Measurements from ENCODE around the gene RELB.
A peak's percentile ranks its signal among the peaks of the same experiment; 100 is the strongest.

The RELB gene

GRCh38 chr19:45040059-45040771 is 39.0 kb downstream of the RELB start:
- Histone ChIP-seq H3K4me3 (replicated peaks; ENCODE audit: low read depth, low read length) (peak overlapping the region; percentile 98), H3K27me3 (replicated peaks; ENCODE audit: control insufficient read depth, insufficient read depth, low read length) (no peaks in the 10 kb centered on the region), H3K36me3 (ENCODE audit: control insufficient read depth, insufficient read depth, low read length) (peaks cover 27% of the 10 kb centered on the region)
- no peak for DNase-seq (ENCODE audit: extremely low read depth, insufficient read length)
- TF ChIP-seq, protein P1, sequence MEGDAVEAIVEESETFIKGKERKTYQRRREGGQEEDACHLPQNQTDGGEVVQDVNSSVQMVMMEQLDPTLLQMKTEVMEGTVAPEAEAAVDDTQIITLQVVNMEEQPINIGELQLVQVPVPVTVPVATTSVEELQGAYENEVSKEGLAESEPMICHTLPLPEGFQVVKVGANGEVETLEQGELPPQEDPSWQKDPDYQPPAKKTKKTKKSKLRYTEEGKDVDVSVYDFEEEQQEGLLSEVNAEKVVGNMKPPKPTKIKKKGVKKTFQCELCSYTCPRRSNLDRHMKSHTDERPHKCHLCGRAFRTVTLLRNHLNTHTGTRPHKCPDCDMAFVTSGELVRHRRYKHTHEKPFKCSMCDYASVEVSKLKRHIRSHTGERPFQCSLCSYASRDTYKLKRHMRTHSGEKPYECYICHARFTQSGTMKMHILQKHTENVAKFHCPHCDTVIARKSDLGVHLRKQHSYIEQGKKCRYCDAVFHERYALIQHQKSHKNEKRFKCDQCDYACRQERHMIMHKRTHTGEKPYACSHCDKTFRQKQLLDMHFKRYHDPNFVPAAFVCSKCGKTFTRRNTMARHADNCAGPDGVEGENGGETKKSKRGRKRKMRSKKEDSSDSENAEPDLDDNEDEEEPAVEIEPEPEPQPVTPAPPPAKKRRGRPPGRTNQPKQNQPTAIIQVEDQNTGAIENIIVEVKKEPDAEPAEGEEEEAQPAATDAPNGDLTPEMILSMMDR (IDR thresholded peaks at IDR 0.05; ENCODE audit: insufficient read depth, low read length, poor library complexity, severe bottlenecking): no peak

DNA sequence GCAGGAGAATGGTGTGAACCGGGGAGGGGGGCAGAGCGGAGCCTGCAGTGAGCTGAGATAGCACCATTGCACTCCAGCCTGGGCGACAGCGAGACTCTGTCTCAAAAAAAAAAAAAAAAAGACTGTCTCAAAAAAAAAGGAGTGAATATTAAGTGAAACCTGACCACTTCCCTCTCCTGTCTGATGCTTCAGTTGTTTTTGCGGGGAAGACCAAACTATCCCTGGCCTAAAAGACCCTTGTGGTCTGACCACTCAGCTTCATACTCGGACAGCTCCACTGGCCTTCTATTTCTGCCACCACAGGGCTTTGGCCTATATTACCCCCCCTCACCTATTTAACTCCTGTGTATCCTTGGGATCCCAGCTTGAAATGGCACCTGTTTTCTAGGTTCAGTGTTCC is 39.9 kb downstream of the RELB start:
- DNase-seq (ENCODE audit: extremely low read depth, insufficient read length): no peak
- no peaks in the 10 kb centered on the region for H3K27me3 ChIP-seq (replicated peaks; ENCODE audit: control insufficient read depth, insufficient read depth, low read length)
- peaks cover 32% of the 10 kb centered on the region for H3K36me3 ChIP-seq (ENCODE audit: control insufficient read depth, insufficient read depth, low read length)
- no peak overlapping the region for H3K4me3 ChIP-seq (replicated peaks; ENCODE audit: low read depth, low read length)
- TF ChIP-seq, protein P1 (IDR thresholded peaks at IDR 0.05; ENCODE audit: insufficient read depth, low read length, poor library complexity, severe bottlenecking): no peak

DNA sequence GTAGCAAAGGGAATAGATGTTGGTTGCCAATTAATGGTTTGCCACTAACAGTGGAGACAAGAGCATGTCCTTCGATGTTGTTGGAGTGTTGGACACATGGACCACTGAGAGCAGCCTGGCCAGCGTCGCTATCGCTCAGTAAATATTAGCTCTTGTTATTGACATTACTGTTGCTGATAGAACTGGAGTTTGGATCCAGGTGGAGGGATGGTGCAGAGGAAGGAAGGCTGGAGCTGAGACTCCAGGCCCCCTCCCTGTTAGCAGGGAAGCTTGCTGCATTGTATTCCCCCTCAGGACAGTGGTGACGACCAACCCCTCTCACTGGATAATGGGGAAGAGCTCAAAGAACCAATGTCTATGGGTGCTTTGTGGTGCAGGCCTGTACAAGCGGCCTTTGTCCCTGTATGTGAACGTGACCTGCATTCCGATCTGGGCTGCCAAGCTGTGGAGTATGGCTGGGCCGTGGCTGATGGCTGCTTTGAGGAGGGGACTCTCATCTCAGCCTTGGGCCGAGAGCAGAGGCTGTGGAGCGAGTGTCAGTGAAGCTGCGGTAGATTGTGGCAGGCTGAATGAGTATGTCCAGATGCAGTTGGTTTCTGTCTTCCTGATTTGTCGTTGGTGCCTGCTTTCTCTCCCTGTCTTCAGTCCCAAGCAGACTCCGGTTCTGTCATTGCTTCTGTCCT is 44.5 kb downstream of the RELB start:
- TF ChIP-seq, protein P1 (IDR thresholded peaks at IDR 0.05; ENCODE audit: insufficient read depth, low read length, poor library complexity, severe bottlenecking): no peak
- H3K27me3 ChIP-seq (replicated peaks; ENCODE audit: control insufficient read depth, insufficient read depth, low read length): no peaks in the 10 kb centered on the region
- no peak overlapping the region for H3K4me3 ChIP-seq (replicated peaks; ENCODE audit: low read depth, low read length)
- DNase-seq (ENCODE audit: extremely low read depth, insufficient read length): no peak
- peaks cover 27% of the 10 kb centered on the region for H3K36me3 ChIP-seq (ENCODE audit: control insufficient read depth, insufficient read depth, low read length)

GRCh38 chr19:45046355-45046754 is 45.1 kb downstream of the RELB start:
- peaks cover 26% of the 10 kb centered on the region for H3K36me3 ChIP-seq (ENCODE audit: control insufficient read depth, insufficient read depth, low read length)
- H3K27me3 ChIP-seq (replicated peaks; ENCODE audit: control insufficient read depth, insufficient read depth, low read length): no peaks in the 10 kb centered on the region
- no peak for DNase-seq (ENCODE audit: extremely low read depth, insufficient read length)
- TF ChIP-seq, protein P1 (IDR thresholded peaks at IDR 0.05; ENCODE audit: insufficient read depth, low read length, poor library complexity, severe bottlenecking): no peak
- H3K4me3 ChIP-seq (replicated peaks; ENCODE audit: low read depth, low read length): no peak overlapping the region

GRCh38 chr19:45047188-45047797 is 46.0 kb downstream of the RELB start:
- TF ChIP-seq, protein P1 (IDR thresholded peaks at IDR 0.05; ENCODE audit: insufficient read depth, low read length, poor library complexity, severe bottlenecking): no peak
- no peak for DNase-seq (ENCODE audit: extremely low read depth, insufficient read length)
- peak overlapping the region; percentile 44 for H3K4me3 ChIP-seq (replicated peaks; ENCODE audit: low read depth, low read length)
- no peaks in the 10 kb centered on the region for H3K27me3 ChIP-seq (replicated peaks; ENCODE audit: control insufficient read depth, insufficient read depth, low read length)
- H3K36me3 ChIP-seq (ENCODE audit: control insufficient read depth, insufficient read depth, low read length): peaks cover 23% of the 10 kb centered on the region
